Stimulated activated naive CD8-positive, alpha-beta T cell treated with anti-CD3 and anti-CD28 coated beads, Interleukin-15, Interleukin-2, amounts not matched to agents 100 U/mL and 50 U/mL, for 24 hours (primary cell): ENCODE measurements around the gene FMNL1.
"Not testable (repeated sequence)": the region's sequence is repeated elsewhere in the genome, so short reads cannot be mapped to it uniquely, and the experiment has no call there.

ENCODE experiments used
- ATAC-seq: fragments of 150-1000 bp; cut with Tn5 transposase; one replicate; pipeline ENCODE4 v1.10.0; 2021
- DNase-seq: peaks from one replicate; pipeline ENCODE4 v3.0.0; 2021

Gene FMNL1

GRCh38 chr17:45221081-45222013 lies at the start of gene FMNL1:
Gene FMNL1, plus strand, starts transcription at chr17:45221885. Its CDS starts 240 bp downstream, at chr17:45222125.
- DNase-seq (peak; percentile 76), ATAC-seq (no peak)

GRCh38 chr17:45172232-45172540 lies 49.5 kb upstream of the FMNL1 start:
- no peak for ATAC-seq
- no peak for DNase-seq

- DNase-seq (peak; percentile 70), ATAC-seq (peak; percentile 77)
Observed at GRCh38 chr17:45172541-45173286, 49.0 kb upstream of the FMNL1 start.

- DNase-seq, result no peak
- no peak for ATAC-seq
Observed at GRCh38 chr17:45175759-45176115, 45.9 kb upstream of the FMNL1 start.

- ATAC-seq (no peak), DNase-seq (no peak)
Observed at GRCh38 chr17:45177563-45177962, 44.1 kb upstream of the FMNL1 start.

GRCh38 chr17:45184144-45184543 lies 37.5 kb upstream of the FMNL1 start:
- ATAC-seq (no peak), DNase-seq (no peak)

- ATAC-seq, result no peak
- no peak for DNase-seq
Observed at GRCh38 chr17:45186801-45187354, 34.8 kb upstream of the FMNL1 start.

- DNase-seq (no peak), ATAC-seq (no peak)
Observed at GRCh38 chr17:45189009-45189408, 32.7 kb upstream of the FMNL1 start.

- DNase-seq (no peak), ATAC-seq (no peak)
Observed at GRCh38 chr17:45190503-45191255, 31.0 kb upstream of the FMNL1 start.

GRCh38 chr17:45195424-45195823 lies 26.3 kb upstream of the FMNL1 start:
- no peak for ATAC-seq
- no peak for DNase-seq

GRCh38 chr17:45197108-45197507 lies 24.6 kb upstream of the FMNL1 start:
- DNase-seq (no peak), ATAC-seq (no peak)

GRCh38 chr17:45197555-45198334 lies 23.9 kb upstream of the FMNL1 start:
- ATAC-seq, result peak; percentile 100
- peak; percentile 97 for DNase-seq

GRCh38 chr17:45200701-45201100 lies 21.0 kb upstream of the FMNL1 start:
- ATAC-seq (no peak), DNase-seq (no peak)

- ATAC-seq, result no peak
- DNase-seq, result no peak
Observed at GRCh38 chr17:45201457-45201856, 20.2 kb upstream of the FMNL1 start.

- DNase-seq, ATAC-seq: not testable (repeated sequence)
Observed at GRCh38 chr17:45201880-45202279, 19.8 kb upstream of the FMNL1 start.

- ATAC-seq, result no peak
- peak; percentile 93 for DNase-seq
Observed at GRCh38 chr17:45218895-45219661, 2.6 kb upstream of the FMNL1 start.

- ATAC-seq, result no peak
- no peak for DNase-seq
Observed at GRCh38 chr17:45220079-45220478, 1.6 kb upstream of the FMNL1 start.

GRCh38 chr17:45222014-45222288 lies 266 bp downstream of the FMNL1 start:
- no peak for DNase-seq
- no peak for ATAC-seq

- DNase-seq (peak; percentile 79), ATAC-seq (peak; percentile 15)
Observed at GRCh38 chr17:45222289-45222995, 757 bp downstream of the FMNL1 start.

- no peak for ATAC-seq
- no peak for DNase-seq
Observed at GRCh38 chr17:45222996-45223538, 1.4 kb downstream of the FMNL1 start.
